ENCODE measurements around the gene TLE1.

The TLE1 gene

GRCh38 chr9:81724242-81724889 is 35.0 kb upstream of the TLE1 start:
- Histone ChIP-seq H3K36me3 (ENCODE audit: insufficient read depth) (no peaks in the 10 kb centered on the region), H3K4me2 (no peak overlapping the region), H3K9ac (no peak overlapping the region), H2AFZ (ENCODE audit: low read depth) (no peak overlapping the region), H4K20me1 (ENCODE audit: insufficient read depth) (no peaks in the 10 kb centered on the region), H3K4me1 (ENCODE audit: low read depth, poor library complexity, severe bottlenecking) (no peaks in the 10 kb centered on the region), H3K27ac (no peak overlapping the region), H3K4me3 (IDR thresholded peaks at IDR 0.05; ENCODE audit: insufficient read depth, low read depth, low read length) (no peak overlapping the region), H3K27me3 (ENCODE audit: insufficient read depth, low read depth) (no peaks in the 10 kb centered on the region), H3K79me2 (ENCODE audit: insufficient read depth, low read depth) (no peaks in the 10 kb centered on the region)
- TF ChIP-seq, protein P1, sequence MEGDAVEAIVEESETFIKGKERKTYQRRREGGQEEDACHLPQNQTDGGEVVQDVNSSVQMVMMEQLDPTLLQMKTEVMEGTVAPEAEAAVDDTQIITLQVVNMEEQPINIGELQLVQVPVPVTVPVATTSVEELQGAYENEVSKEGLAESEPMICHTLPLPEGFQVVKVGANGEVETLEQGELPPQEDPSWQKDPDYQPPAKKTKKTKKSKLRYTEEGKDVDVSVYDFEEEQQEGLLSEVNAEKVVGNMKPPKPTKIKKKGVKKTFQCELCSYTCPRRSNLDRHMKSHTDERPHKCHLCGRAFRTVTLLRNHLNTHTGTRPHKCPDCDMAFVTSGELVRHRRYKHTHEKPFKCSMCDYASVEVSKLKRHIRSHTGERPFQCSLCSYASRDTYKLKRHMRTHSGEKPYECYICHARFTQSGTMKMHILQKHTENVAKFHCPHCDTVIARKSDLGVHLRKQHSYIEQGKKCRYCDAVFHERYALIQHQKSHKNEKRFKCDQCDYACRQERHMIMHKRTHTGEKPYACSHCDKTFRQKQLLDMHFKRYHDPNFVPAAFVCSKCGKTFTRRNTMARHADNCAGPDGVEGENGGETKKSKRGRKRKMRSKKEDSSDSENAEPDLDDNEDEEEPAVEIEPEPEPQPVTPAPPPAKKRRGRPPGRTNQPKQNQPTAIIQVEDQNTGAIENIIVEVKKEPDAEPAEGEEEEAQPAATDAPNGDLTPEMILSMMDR (conservative IDR thresholded peaks at IDR 0.05; ENCODE audit: low read depth, low read length): no peak

- no peak overlapping the region for H2AFZ ChIP-seq (ENCODE audit: low read depth)
Observed at GRCh38 chr9:81722277-81722676, 32.9 kb upstream of the TLE1 start.

DNA sequence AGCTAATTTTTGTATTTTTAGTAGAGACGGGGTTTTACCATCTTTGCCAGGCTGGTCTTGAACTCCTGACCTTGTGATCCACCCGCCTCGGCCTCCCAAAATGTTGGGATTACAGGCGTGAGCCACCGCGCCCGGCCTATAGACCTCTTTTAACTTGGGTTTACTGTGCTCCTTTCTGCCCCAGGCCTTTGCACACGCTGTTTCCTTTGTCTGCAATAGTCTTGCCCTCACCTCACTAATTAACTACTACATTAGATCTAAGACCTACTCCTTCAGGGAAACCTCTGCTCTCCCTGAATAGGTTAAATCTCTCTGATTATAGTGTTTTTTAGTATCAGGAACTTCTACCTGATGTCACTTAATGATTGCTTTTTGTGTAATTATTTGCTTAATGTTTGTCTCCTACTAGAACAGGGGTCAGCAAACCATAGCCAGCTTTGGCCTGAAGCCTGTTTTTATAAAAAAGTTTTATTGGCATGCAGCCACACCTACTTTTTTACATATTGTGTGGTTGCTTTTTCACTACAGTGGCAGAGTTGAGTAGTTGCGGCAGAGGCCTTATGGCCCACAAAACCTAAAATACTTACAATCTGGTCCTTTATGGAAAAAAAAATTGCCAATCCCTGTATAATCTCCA is 31.2 kb upstream of the TLE1 start:
- Histone ChIP-seq H3K36me3 (ENCODE audit: insufficient read depth) (no peaks in the 10 kb centered on the region), H3K4me2 (no peak overlapping the region), H3K4me1 (ENCODE audit: low read depth, poor library complexity, severe bottlenecking) (no peaks in the 10 kb centered on the region), H3K9ac (no peak overlapping the region), H3K79me2 (ENCODE audit: insufficient read depth, low read depth) (no peaks in the 10 kb centered on the region), H2AFZ (ENCODE audit: low read depth) (no peak overlapping the region), H4K20me1 (ENCODE audit: insufficient read depth) (no peaks in the 10 kb centered on the region), H3K27ac (no peak overlapping the region), H3K4me3 (IDR thresholded peaks at IDR 0.05; ENCODE audit: insufficient read depth, low read depth, low read length) (no peak overlapping the region), H3K27me3 (ENCODE audit: insufficient read depth, low read depth) (no peaks in the 10 kb centered on the region)
- TF ChIP-seq, protein P1 (conservative IDR thresholded peaks at IDR 0.05; ENCODE audit: low read depth, low read length): no peak

More at GRCh38 chr9:81722277-81722676, 32.9 kb upstream of the TLE1 start:
- no peak overlapping the region for H3K4me3 ChIP-seq (IDR thresholded peaks at IDR 0.05; ENCODE audit: insufficient read depth, low read depth, low read length)
- TF ChIP-seq, protein P1 (conservative IDR thresholded peaks at IDR 0.05; ENCODE audit: low read depth, low read length): no peak
- H3K27me3 ChIP-seq (ENCODE audit: insufficient read depth, low read depth): no peaks in the 10 kb centered on the region
- no peak overlapping the region for H3K4me2 ChIP-seq
- H3K4me1 ChIP-seq (ENCODE audit: low read depth, poor library complexity, severe bottlenecking): no peaks in the 10 kb centered on the region
- no peak overlapping the region for H3K27ac ChIP-seq
- H3K36me3 ChIP-seq (ENCODE audit: insufficient read depth): no peaks in the 10 kb centered on the region
- H3K79me2 ChIP-seq (ENCODE audit: insufficient read depth, low read depth): no peaks in the 10 kb centered on the region
- no peak overlapping the region for H3K9ac ChIP-seq
- no peaks in the 10 kb centered on the region for H4K20me1 ChIP-seq (ENCODE audit: insufficient read depth)

DNA sequence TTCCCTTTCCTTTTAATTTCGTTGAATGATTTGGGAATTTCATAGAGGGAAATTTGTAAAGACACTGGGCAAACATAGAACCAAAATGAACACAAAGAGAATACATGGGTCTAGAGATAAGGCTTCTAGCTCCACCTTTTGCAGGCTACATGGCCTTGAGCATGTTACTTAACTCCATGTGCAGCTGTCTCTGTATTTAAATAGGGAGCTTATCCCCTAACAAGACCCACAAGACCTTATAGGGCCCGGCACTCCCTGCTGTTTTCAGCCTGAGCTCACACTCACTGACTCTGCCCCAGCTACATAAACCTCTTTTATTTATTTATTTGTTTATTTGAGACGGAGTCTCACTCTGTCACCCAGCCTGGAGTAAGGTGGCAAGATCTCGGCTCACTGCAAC is 30.6 kb upstream of the TLE1 start:
- H3K4me1 ChIP-seq (ENCODE audit: low read depth, poor library complexity, severe bottlenecking): no peaks in the 10 kb centered on the region
- H3K36me3 ChIP-seq (ENCODE audit: insufficient read depth): no peaks in the 10 kb centered on the region
- H3K27me3 ChIP-seq (ENCODE audit: insufficient read depth, low read depth): no peaks in the 10 kb centered on the region
- H3K27ac ChIP-seq: no peak overlapping the region
- no peak overlapping the region for H2AFZ ChIP-seq (ENCODE audit: low read depth)
- H3K79me2 ChIP-seq (ENCODE audit: insufficient read depth, low read depth): no peaks in the 10 kb centered on the region
- no peak overlapping the region for H3K4me3 ChIP-seq (IDR thresholded peaks at IDR 0.05; ENCODE audit: insufficient read depth, low read depth, low read length)
- no peaks in the 10 kb centered on the region for H4K20me1 ChIP-seq (ENCODE audit: insufficient read depth)
- TF ChIP-seq, protein P1 (conservative IDR thresholded peaks at IDR 0.05; ENCODE audit: low read depth, low read length): no peak
- no peak overlapping the region for H3K9ac ChIP-seq
- H3K4me2 ChIP-seq: no peak overlapping the region

Measured in KMS-11 (cell line).